Kidney epithelial cell (primary cell): ENCODE measurements around the gene MARS1. TPM values are rescaled to one million over a fixed set of nuclear protein-coding genes. Genes with fewer than 3 reads are reported as not detected.
"Not testable (repeated sequence)": the region's sequence is repeated elsewhere in the genome, so short reads cannot be mapped to it uniquely, and the experiment has no call there.

Source experiments
- DNase-seq: peaks from one replicate; pipeline ENCODE4 v3.0.0-alpha.2; 2010; ENCODE audit warnings: low read depth
- H3K27me3 ChIP-seq: 2 replicates; pipeline ENCODE4 v1.6.0; 2011; ENCODE audit warnings: low read length; ENCODE audit not compliant: control insufficient read depth, insufficient read depth
- H3K36me3 ChIP-seq: 2 replicates; pipeline ENCODE4 v1.5.1; 2011; ENCODE audit warnings: low read length; ENCODE audit not compliant: control insufficient read depth, insufficient read depth
- H3K4me3 ChIP-seq: 2 replicates; pipeline ENCODE4 v1.5.1; 2011; ENCODE audit warnings: low read depth, mild to moderate bottlenecking, control low read depth, low read length
- CTCF ChIP-seq: IDR thresholded peaks from 2 replicates; pipeline ENCODE4 v1.5.1; 2011; ENCODE audit warnings: mild to moderate bottlenecking, moderate library complexity, low read length, control low read depth, inconsistent platforms; ENCODE audit not compliant: insufficient read depth, poor library complexity, severe bottlenecking
- total RNA-seq: library from RNA; depleted of rRNA; stranded (reverse); fragments of >200 nt; gene quantifications from 2 replicates; pipeline ENCODE4 v1.2.3, GENCODE V29; 2015

Gene MARS1
- total RNA-seq = 260 and 268 TPM in 2 replicates

- TF ChIP-seq CTCF = no peak
- peak; percentile 93 for DNase-seq
- H3K4me3 ChIP-seq = peak within 1 kb of the TSS; percentile 70
- peaks cover 3% of the 10 kb centered on the region for H3K36me3 ChIP-seq
- no peaks in the 10 kb centered on the region for H3K27me3 ChIP-seq
These were observed at the start of gene MARS1 for GRCh38 chr12:57487597-57488401. Gene MARS1, plus strand, starts transcription at chr12:57488068. Its CDS starts 23 bp downstream, at chr12:57488091.

GRCh38 chr12:57438400-57438799, 49.5 kb upstream of the MARS1 start:
- no peak for DNase-seq
- Histone ChIP-seq H3K36me3 (no peaks in the 10 kb centered on the region), H3K4me3 (no peak overlapping the region), H3K27me3 (no peaks in the 10 kb centered on the region)
- TF ChIP-seq CTCF = no peak

- Histone ChIP-seq H3K27me3 (no peaks in the 10 kb centered on the region), H3K4me3 (no peak overlapping the region), H3K36me3 (no peaks in the 10 kb centered on the region)
- DNase-seq = no peak
- no peak for TF ChIP-seq CTCF
These were observed 48.1 kb upstream of the MARS1 start for GRCh38 chr12:57439762-57440266.

GRCh38 chr12:57441393-57441792, 46.5 kb upstream of the MARS1 start:
- DNase-seq, H3K27me3 ChIP-seq, H3K4me3 ChIP-seq, H3K36me3 ChIP-seq: not testable (repeated sequence)

GRCh38 chr12:57441846-57442427, 45.9 kb upstream of the MARS1 start:
- Histone ChIP-seq H3K36me3 (no peaks in the 10 kb centered on the region), H3K27me3 (no peaks in the 10 kb centered on the region), H3K4me3 (no peak overlapping the region)
- no peak for TF ChIP-seq CTCF
- DNase-seq = no peak

- H3K4me3 ChIP-seq, H3K36me3 ChIP-seq, DNase-seq, H3K27me3 ChIP-seq: not testable (repeated sequence)
These were observed 43.5 kb upstream of the MARS1 start for GRCh38 chr12:57444337-57444736.
